ENCODE measurements around the gene VEGFB.
"Not testable (repeated sequence)": the region's sequence is repeated elsewhere in the genome, so short reads cannot be mapped to it uniquely, and the experiment has no call there.

VEGFB gene

GRCh38 chr11:64230985-64231365 is 3.4 kb upstream of the VEGFB start:
- DNase-seq (ENCODE audit: low read depth in 2 of 2) = no peak

- no peak for DNase-seq (ENCODE audit: low read depth in 2 of 2)
Measured at GRCh38 chr11:64231546-64231945, 2.8 kb upstream of the VEGFB start.

GRCh38 chr11:64232182-64232966 is 2.0 kb upstream of the VEGFB start:
- no peak for DNase-seq (ENCODE audit: low read depth in 2 of 2)

GRCh38 chr11:64232967-64233315 is 1.4 kb upstream of the VEGFB start:
- DNase-seq (ENCODE audit: low read depth in 2 of 2) = no peak

- DNase-seq (ENCODE audit: low read depth in 2 of 2) = peak in 1 of 2 donors; percentile 49
Measured at GRCh38 chr11:64234647-64235379, 429 bp downstream of the VEGFB start.

- no peak for DNase-seq (ENCODE audit: low read depth in 2 of 2)
Measured at GRCh38 chr11:64235437-64236161, 1.2 kb downstream of the VEGFB start.

- DNase-seq (ENCODE audit: low read depth in 2 of 2) = no peak
Measured at GRCh38 chr11:64237484-64237951, 3.1 kb downstream of the VEGFB start.

- no peak for DNase-seq (ENCODE audit: low read depth in 2 of 2)
Measured at GRCh38 chr11:64238076-64238475, 3.7 kb downstream of the VEGFB start.

- no peak for DNase-seq (ENCODE audit: low read depth in 2 of 2)
Measured at GRCh38 chr11:64238999-64239398, 4.6 kb downstream of the VEGFB start.

GRCh38 chr11:64239662-64240434 is 5.5 kb downstream of the VEGFB start:
- no peak for DNase-seq (ENCODE audit: low read depth in 2 of 2)

- DNase-seq (ENCODE audit: low read depth in 2 of 2) = peak; percentile 96 to 99
Measured at GRCh38 chr11:64240435-64241240, 6.3 kb downstream of the VEGFB start, which contains the start of gene FKBP2. Gene FKBP2 (plus strand): TSS chr11:64241095. CDS start chr11:64242388, 1,293 bp downstream.

GRCh38 chr11:64241241-64241490 is 6.8 kb downstream of the VEGFB start:
- no peak for DNase-seq (ENCODE audit: low read depth in 2 of 2)

GRCh38 chr11:64241491-64242374 is 7.3 kb downstream of the VEGFB start:
- peak; percentile 99 to 100 for DNase-seq (ENCODE audit: low read depth in 2 of 2)

GRCh38 chr11:64243236-64243854 is 9.0 kb downstream of the VEGFB start:
- DNase-seq (ENCODE audit: low read depth in 2 of 2) = no peak

- DNase-seq (ENCODE audit: low read depth in 2 of 2) = no peak
Measured at GRCh38 chr11:64244107-64244506, 9.7 kb downstream of the VEGFB start.

- no peak for DNase-seq (ENCODE audit: low read depth in 2 of 2)
Measured at GRCh38 chr11:64244966-64245365, 10.6 kb downstream of the VEGFB start.

GRCh38 chr11:64245401-64245796 is 11.0 kb downstream of the VEGFB start:
- peak in 1 of 2 donors; percentile 46 for DNase-seq (ENCODE audit: low read depth in 2 of 2)

- peak; percentile 79 to 84 for DNase-seq (ENCODE audit: low read depth in 2 of 2)
Measured at GRCh38 chr11:64245797-64246620, 11.6 kb downstream of the VEGFB start.

GRCh38 chr11:64246621-64246870 is 12.2 kb downstream of the VEGFB start:
- DNase-seq (ENCODE audit: low read depth in 2 of 2) = not testable (repeated sequence)

All from stimulated activated CD8-positive, alpha-beta memory T cell treated with anti-CD3 and anti-CD28 coated beads, Interleukin-7, amount 100 ng/mL, for 4 hours (primary cell).